ENCODE measurements around the gene AMFR.

The AMFR gene

GRCh38 chr16:56332464-56333079 lies 92.8 kb downstream of the AMFR start:
- DNase-seq (ENCODE audit: low read depth, low spot score), result peak; percentile 82

- no peak for DNase-seq (ENCODE audit: low read depth, low spot score)
These were observed 93.4 kb downstream of the AMFR start for GRCh38 chr16:56331915-56332314.

GRCh38 chr16:56331399-56331798 lies 93.9 kb downstream of the AMFR start:
- no peak for DNase-seq (ENCODE audit: low read depth, low spot score)

GRCh38 chr16:56330476-56330875 lies 94.9 kb downstream of the AMFR start:
- no peak for DNase-seq (ENCODE audit: low read depth, low spot score)

- no peak for DNase-seq (ENCODE audit: low read depth, low spot score)
These were observed 95.5 kb downstream of the AMFR start for GRCh38 chr16:56329887-56330286.

GRCh38 chr16:56328276-56329022 lies 96.9 kb downstream of the AMFR start:
- no peak for DNase-seq (ENCODE audit: low read depth, low spot score)

- no peak for DNase-seq (ENCODE audit: low read depth, low spot score)
These were observed 97.5 kb downstream of the AMFR start for GRCh38 chr16:56327929-56328258.

- DNase-seq (ENCODE audit: low read depth, low spot score), result no peak
These were observed 98.0 kb downstream of the AMFR start for GRCh38 chr16:56327071-56327928.

GRCh38 chr16:56325956-56326355 lies 99.4 kb downstream of the AMFR start:
- DNase-seq (ENCODE audit: low read depth, low spot score), result no peak

GRCh38 chr16:56324406-56324805 lies 100.9 kb downstream of the AMFR start:
- no peak for DNase-seq (ENCODE audit: low read depth, low spot score)

GRCh38 chr16:56321571-56321970 lies 103.8 kb downstream of the AMFR start:
- no peak for DNase-seq (ENCODE audit: low read depth, low spot score)

GRCh38 chr16:56320811-56321558 lies 104.4 kb downstream of the AMFR start:
- DNase-seq (ENCODE audit: low read depth, low spot score), result no peak

- DNase-seq (ENCODE audit: low read depth, low spot score), result no peak
These were observed 105.3 kb downstream of the AMFR start for GRCh38 chr16:56320056-56320455.

GRCh38 chr16:56319376-56319775 lies 106.0 kb downstream of the AMFR start:
- no peak for DNase-seq (ENCODE audit: low read depth, low spot score)

GRCh38 chr16:56318827-56319140 lies 106.6 kb downstream of the AMFR start:
- no peak for DNase-seq (ENCODE audit: low read depth, low spot score)

- DNase-seq (ENCODE audit: low read depth, low spot score), result peak; percentile 87
These were observed 107.1 kb downstream of the AMFR start for GRCh38 chr16:56317998-56318826.

- DNase-seq (ENCODE audit: low read depth, low spot score), result no peak
These were observed 108.8 kb downstream of the AMFR start for GRCh38 chr16:56316545-56316944.

GRCh38 chr16:56315955-56316354 lies 109.4 kb downstream of the AMFR start:
- DNase-seq (ENCODE audit: low read depth, low spot score), result no peak

- DNase-seq (ENCODE audit: low read depth, low spot score), result no peak
These were observed 111.0 kb downstream of the AMFR start for GRCh38 chr16:56314244-56314850.

- DNase-seq (ENCODE audit: low read depth, low spot score), result no peak
These were observed 112.8 kb downstream of the AMFR start for GRCh38 chr16:56312556-56312955.

- DNase-seq (ENCODE audit: low read depth, low spot score), result no peak
These were observed 113.4 kb downstream of the AMFR start for GRCh38 chr16:56312028-56312300.

Measured in ELF-1 (cell line).